GM19463 (cell line): Measurements from ENCODE around the gene LRRC3B.

ENCODE experiments used
- ATAC-seq: cut with Tn5 transposase; IDR thresholded peaks from one replicate; pipeline ENCODE4 v1.9.1; 2021; ENCODE audit warnings: mild to moderate bottlenecking, moderate library complexity; ENCODE audit not compliant: unreplicated experiment

LRRC3B gene

DNA sequence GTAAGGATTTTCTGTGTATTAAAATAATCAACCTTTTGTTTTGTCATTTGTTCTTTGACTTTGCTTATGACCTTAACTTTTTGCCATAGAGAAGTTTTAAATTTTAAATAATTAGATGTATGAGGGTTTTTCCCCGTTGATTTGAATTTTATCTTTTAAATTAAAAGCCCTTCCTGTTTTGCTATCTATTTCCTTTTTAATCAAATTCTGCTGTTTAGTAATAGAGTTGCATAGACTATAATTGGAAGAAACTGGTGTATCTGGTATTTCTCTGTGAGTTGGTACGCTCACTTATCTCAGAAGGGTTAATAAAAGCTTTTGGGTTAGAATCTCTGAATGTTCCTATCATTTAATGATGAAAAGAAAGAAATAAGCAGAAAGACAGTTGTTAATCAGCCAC is 82.2 kb downstream of the LRRC3B start:
- no peak for ATAC-seq

DNA sequence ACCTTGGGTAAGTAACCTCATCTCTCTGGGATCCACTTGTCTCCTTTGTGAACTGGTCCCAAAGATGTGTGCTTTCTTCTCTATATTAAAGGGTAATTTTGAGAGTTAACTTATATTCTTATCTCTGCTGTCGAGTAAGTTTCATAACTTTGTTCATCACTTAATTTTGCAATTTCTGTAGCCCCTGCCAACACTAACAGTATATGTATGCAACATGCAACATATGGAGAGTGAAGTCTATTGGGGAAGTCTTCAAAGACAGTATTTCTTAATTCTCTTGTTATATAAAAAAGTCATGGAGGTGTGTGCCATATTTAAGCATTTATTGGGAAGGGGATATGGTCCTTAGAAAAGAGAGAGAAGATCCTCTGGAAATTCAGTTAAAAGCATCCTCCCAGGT is 85.9 kb downstream of the LRRC3B start:
- no peak for ATAC-seq

DNA sequence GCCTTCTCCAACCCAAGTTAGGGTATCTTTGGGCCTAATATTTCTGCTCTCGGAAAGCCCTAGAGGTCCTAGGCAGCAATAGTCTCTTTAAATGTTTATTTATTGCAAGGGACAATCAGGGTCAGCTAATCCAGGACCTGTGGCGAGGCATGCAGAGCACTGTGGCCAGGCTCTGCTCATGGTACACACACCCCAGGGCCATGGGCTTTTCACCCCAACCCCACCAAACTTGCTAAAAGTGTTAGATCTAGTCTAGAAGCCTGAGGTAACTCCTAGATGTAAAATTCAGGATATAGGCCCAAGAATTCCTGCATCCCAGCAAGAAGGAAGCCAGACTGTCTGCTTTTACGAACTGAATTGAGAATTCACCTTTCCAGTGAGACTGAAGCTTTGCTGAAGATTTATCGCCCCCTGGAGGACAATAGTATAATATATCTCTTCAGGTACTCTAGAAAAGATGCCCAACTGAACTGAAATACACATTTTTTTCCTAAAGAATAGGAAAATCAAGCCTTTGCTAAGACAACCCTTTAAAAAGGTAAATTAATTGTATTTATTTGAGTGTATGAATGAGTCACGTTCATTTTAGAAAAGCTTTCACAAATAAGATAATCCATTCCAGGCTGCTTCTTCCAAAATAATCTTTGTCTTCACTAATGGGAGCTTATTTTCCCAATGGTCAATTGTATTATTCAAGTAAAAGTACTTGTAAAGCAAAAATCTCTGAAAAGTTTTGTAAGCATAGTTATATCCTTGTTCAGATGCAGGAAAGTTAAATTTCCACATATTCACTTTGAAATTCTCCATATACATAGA is 89.8 kb downstream of the LRRC3B start:
- peak; percentile 81 for ATAC-seq

DNA sequence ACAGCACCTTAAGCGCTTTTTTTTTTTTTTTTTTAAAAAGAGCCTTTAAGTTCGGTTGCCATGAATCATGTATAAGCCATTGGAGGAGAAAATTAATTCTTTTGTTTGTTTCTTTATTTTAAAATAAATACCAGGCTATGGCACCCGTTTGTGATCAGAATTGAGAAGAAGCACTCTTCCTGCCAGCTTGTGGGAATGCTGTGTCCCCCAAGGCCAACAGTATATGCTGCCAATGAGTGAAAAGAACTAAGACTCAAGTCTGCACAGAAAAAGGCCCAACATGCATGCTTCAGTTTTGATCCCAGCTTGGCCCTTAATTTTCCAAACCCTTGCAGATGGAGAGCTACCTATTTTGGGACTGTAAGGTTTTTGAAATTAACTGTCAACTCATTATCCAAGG is 90.5 kb downstream of the LRRC3B start:
- no peak for ATAC-seq

DNA sequence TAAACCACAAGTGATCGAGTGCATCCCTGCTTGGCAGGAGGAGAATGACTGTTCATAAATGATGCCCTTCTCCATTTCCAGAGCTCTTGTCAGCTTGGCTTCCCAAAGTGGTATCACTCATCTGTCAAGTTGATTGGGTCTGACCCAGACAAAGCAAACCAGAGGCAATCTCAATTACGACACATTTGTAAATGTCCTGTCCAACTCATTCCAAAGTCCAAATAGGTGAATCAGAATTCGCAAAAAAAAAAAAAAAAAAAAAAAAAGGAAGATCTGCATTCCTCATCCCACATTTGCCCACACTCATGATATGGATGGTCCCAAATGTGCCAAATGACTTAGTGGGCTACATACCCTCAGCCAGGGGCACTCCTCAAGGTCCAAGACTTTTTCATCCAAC is 91.9 kb downstream of the LRRC3B start:
- no peak for ATAC-seq

DNA sequence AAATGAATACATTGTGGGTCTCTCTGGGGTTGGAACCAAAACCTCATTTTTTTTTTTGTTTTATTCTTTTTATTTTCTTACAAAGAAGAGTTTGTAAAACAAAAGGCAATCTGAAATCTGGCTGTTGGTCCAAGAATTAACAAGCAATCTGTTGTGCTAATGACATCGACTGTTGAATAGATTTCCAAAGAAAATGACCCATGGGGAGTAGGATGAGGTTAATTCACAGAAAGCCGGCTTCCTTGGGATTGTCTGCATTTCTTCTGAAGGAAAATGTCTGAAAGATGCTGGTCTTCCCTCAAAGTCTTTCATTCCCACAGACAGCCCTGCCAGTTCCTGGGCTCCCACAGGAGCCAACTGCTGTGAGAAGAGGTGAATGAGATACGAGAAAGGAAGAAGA is 92.9 kb downstream of the LRRC3B start:
- no peak for ATAC-seq

DNA sequence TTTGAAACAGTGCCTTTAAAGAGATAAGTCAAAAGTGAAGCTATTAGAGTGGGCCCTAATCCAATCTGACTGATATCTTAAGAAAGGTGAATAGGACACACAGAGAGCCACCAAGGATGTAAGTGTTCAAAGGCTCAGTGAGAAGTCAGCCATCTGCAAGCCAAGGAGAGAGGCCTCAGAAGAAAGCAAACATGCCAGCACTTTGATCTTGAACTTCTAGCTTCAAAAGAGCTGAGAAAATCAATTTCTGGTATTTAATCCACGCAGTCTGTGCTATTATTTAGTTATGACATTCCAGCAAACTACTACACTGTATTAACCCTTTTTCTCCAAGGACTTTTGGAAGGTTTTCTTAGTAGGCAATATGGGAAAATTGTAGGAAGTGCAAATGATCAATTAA is 95.7 kb downstream of the LRRC3B start:
- ATAC-seq: no peak

DNA sequence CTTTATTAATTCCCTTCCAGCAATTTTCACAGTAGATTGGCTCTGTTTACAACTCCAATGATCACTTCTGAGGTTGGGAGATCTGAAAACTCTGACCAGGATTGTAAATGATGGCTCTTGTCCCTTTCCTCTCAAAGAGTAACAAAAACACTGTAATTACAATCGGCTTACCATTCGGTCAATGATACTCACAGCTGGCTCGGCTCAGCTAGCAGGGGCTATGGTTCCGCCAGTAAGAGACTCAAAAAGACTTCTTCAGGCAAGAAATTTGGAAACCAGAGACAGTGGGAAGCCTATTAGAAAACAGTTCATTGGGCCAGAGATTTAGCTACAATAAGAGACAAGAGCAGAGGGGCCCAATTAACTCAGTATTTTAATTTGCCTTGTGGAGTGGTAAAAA is 96.6 kb downstream of the LRRC3B start:
- no peak for ATAC-seq

DNA sequence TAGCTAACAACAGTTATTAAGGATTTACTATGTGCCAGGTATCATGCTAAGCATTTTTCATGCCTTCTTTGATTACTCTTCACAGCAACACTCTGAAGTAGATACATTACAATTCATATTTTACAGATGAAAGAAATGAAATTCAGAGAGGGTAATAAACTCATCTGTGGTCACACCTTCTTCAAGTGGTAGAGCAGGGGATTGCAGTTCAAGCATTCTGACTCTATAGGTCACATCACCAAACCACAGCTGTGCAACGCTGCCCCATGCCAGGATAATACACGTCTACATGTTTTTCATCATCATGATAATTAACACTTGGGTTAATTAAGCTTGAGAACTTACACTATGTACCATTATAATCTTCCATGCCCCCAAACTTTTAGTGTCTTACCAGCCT is 98.5 kb downstream of the LRRC3B start:
- no peak for ATAC-seq

DNA sequence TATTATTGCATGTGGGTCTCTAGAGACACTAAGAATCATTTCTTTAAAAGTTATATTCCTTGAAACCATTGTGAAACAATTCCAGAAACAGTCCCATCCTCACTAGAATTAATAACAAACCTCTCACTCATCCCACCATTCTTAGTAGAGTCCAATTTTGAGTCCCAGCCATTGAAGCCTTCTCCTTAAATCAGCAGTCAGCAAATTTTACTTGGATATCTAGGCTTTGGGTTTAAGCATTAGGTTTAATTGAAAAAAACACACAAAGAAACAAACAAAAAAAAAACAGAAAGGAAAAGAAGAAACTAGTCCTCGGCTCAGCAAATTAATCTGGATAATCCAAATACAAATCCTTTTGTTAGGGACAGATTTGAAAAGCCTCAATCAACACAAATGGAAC is 109.3 kb downstream of the LRRC3B start:
- ATAC-seq: no peak

DNA sequence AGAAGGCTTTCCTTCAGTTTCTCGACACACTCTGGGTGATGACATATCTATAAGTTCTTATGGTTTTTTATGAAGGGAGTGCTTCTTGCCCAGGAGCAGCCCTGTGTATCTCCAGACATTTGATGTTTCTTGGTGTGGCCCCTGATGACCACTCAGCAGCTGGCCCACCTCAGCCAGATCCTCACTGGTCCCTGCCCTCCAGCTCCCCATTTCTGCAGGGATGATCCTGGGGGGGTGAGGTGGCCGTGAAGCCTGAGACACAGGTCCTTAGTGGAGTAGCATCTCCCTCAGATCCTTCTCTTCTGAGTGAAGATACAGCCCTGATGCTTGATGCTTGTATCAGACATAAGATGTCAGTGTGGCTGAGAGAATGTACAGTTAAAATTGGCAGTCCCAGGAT is 127.7 kb downstream of the LRRC3B start:
- no peak for ATAC-seq

DNA sequence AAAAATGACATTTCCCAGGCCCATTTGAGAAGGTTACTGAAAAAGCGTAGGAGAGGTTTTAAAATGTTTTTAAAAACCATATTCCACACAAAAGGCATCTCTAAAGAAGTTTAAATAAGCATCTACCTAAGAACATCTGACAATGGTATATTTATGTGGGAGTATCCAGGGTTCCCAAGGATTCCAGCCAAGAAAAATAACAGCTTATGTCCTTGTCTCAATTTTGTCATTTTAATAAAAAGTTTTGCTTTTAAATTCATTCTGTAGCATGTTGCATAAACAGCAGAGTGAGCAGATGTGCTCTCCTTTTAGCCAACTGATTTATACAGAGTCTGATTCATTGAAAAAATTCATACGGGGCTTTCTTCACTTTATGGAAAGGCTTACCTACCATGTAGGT is 129.9 kb downstream of the LRRC3B start:
- no peak for ATAC-seq

DNA sequence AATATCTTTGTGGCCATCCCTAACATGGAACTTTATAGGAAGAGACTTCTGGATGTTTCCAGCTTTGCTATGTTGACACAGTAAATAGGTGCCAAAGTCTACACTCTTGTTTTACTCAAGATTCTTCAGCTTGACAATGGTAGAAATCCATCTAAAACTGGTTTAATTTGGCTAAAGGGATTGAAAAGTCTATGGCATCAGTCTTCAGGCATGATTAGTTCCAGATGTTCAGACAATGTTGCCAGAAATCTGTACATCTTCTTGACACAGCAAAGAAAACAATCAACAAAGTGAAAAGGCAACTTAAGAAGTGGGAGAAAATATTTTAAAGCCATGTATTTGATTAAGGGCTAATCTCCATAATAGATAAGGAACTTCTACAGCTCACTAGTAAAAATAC is 130.5 kb downstream of the LRRC3B start:
- ATAC-seq: no peak

DNA sequence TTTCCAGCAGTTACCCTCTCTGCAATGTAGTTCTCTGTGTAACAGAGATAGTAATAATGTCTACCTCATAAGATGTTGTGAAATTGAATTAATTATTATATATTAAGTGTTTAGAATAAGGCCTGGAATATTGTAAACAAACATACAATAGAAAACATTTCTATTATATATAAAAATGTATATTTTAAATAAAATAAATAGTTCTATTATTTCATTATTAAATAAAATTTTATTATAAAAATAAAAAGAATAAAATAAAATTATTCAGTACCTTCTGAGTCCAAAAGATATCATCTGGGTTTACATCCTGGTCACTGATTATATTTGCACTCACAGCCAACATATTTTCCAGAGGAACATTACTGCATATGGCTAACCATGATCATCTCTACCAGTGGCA is 135.4 kb downstream of the LRRC3B start:
- ATAC-seq: no peak
